Upper lobe of left lung (tissue), 4 donors: ENCODE results near the gene TMTC1.

ENCODE experiments used
- CTCF ChIP-seq, 6 experiments: fragments of 450-650 bp in 4 of 6; fragments of 200-600 bp in 2 of 6; sonication (generic) in 2 of 6; IDR thresholded peaks; one replicate each; pipeline ENCODE4 v1.5.1; 2016 to 2019; ENCODE audit warnings: antibody characterized with exemption in 6 of 6
- EP300 ChIP-seq, 4 donors: sonication (generic); formaldehyde crosslinking; IDR thresholded peaks; one replicate each; pipeline ENCODE4 v1.5.1; 2017; ENCODE audit warnings: antibody characterized with exemption in 4 of 4, control low read depth in 2 of 4
- POLR2A ChIP-seq, 4 donors: fragments of 450-650 bp; IDR thresholded peaks; one replicate each; pipeline ENCODE4 v1.5.1; 2016 to 2017; ENCODE audit warnings: antibody characterized with exemption in 4 of 4, mild to moderate bottlenecking in 2 of 4
- POLR2AphosphoS5 ChIP-seq, 2 donors: sonication (generic); formaldehyde crosslinking; IDR thresholded peaks; one replicate each; pipeline ENCODE4 v1.5.1; 2017; ENCODE audit warnings: antibody characterized with exemption in 2 of 2

- TF ChIP-seq CTCF (IDR thresholded peaks at IDR 0.05) (no peak), POLR2A (IDR thresholded peaks at IDR 0.05) (no peak), POLR2AphosphoS5 (IDR thresholded peaks at IDR 0.05) (no peak), EP300 (IDR thresholded peaks at IDR 0.05) (no peak)
Measured at GRCh38 chr12:29759950-29760349, 23.8 kb downstream of the TMTC1 start.
